Esophagus (tissue), 2 donors: Measurements from ENCODE around the gene HMCN2. TPM values are rescaled to one million over a fixed set of nuclear protein-coding genes. Genes with fewer than 3 reads are reported as not detected.

Experiments
- H3K27ac ChIP-seq, 2 donors: one replicate each; pipeline ENCODE4 v1.5.1; 2013; ENCODE audit warnings: low read depth in 2 of 2, mild to moderate bottlenecking in 2 of 2, inconsistent platforms in 1 of 2, low read length in 1 of 2, moderate library complexity in 1 of 2
- H3K27me3 ChIP-seq, 2 donors: one replicate each; pipeline ENCODE4 v1.6.1; 2013; ENCODE audit warnings: low read length in 2 of 2, control low read depth in 1 of 2, mild to moderate bottlenecking in 1 of 2; ENCODE audit not compliant: insufficient read depth in 2 of 2, control insufficient read depth in 1 of 2
- H3K36me3 ChIP-seq, 2 donors: one replicate each; pipeline ENCODE4 v1.6.1; 2013; ENCODE audit warnings: low read length in 1 of 2; ENCODE audit not compliant: control insufficient read depth in 2 of 2, insufficient read depth in 2 of 2
- H3K4me1 ChIP-seq, 2 donors: one replicate each; pipeline ENCODE4 v1.6.1; 2013; ENCODE audit warnings: low read length in 1 of 2; ENCODE audit not compliant: control insufficient read depth in 2 of 2, insufficient read depth in 2 of 2
- H3K4me3 ChIP-seq, 2 donors: one replicate each; pipeline ENCODE4 v1.5.1; 2013; ENCODE audit warnings: low read length in 2 of 2, mild to moderate bottlenecking in 2 of 2, low read depth in 1 of 2, moderate library complexity in 1 of 2
- H3K9me3 ChIP-seq, 2 donors: one replicate each; pipeline ENCODE4 v1.6.1; 2013; ENCODE audit warnings: mild to moderate bottlenecking in 2 of 2, low read depth in 1 of 2, low read length in 1 of 2, moderate library complexity in 1 of 2; ENCODE audit not compliant: control insufficient read depth in 2 of 2, insufficient read depth in 1 of 2
- WGBS, 2 donors: extraction: QIAGEN DNeasy Blood & Tissue Kit; methylation state at CpG; one replicate each; pipeline ENCODE4 v1.1.7; 2013; 5-methylcytosine and 5-hydroxymethylcytosine counted together
- polyA plus RNA-seq, 2 donors: library from polyadenylated mRNA; stranded (reverse); fragments of 200-250 nt; gene quantifications; one replicate each; pipeline ENCODE4 v1.2.3, GENCODE V29; 2013
- donor health status: healthy with polysubstance abuse.
- donor health status: Bipolar disorder and iron deficiency.

The HMCN2 gene
- polyA plus RNA-seq, 2 donors, result 4.1 to 4.8 TPM

- no peak overlapping the region for H3K4me3 ChIP-seq
- no peak overlapping the region for H3K27ac ChIP-seq
- H3K9me3 ChIP-seq, result peaks cover 0 to 4% of the 10 kb centered on the region in 2 donors
- WGBS, 2 donors, result 66 to 86% methylated on average over 3 of the region's 3 CpGs
- H3K4me1 ChIP-seq, result no peaks in the 10 kb centered on the region
- peaks cover 0 to 8% of the 10 kb centered on the region in 2 donors for H3K36me3 ChIP-seq
- no peaks in the 10 kb centered on the region for H3K27me3 ChIP-seq
Observed at GRCh38 chr9:130229759-130230158, 35.8 kb upstream of the HMCN2 start.

GRCh38 chr9:130230631-130231030 lies 34.9 kb upstream of the HMCN2 start:
- H3K9me3 ChIP-seq, result peaks cover 0 to 4% of the 10 kb centered on the region in 2 donors
- no peak overlapping the region for H3K27ac ChIP-seq
- no peaks in the 10 kb centered on the region for H3K27me3 ChIP-seq
- H3K36me3 ChIP-seq, result peaks cover 0 to 8% of the 10 kb centered on the region in 2 donors
- H3K4me1 ChIP-seq, result no peaks in the 10 kb centered on the region
- no peak overlapping the region for H3K4me3 ChIP-seq
- 28 to 63% methylated on average over 1 of the region's 1 CpG for WGBS, 2 donors

- Histone ChIP-seq H3K4me3 (no peak overlapping the region), H3K27me3 (no peaks in the 10 kb centered on the region), H3K9me3 (no peaks in the 10 kb centered on the region), H3K27ac (no peak overlapping the region), H3K36me3 (peaks cover 0 to 2% of the 10 kb centered on the region in 2 donors), H3K4me1 (peaks cover 4 to 5% of the 10 kb centered on the region in 2 donors)
- 73 to 80% methylated on average over 27 of the region's 27 CpGs for WGBS, 2 donors
Observed at GRCh38 chr9:130232899-130233586, 32.5 kb upstream of the HMCN2 start.

DNA sequence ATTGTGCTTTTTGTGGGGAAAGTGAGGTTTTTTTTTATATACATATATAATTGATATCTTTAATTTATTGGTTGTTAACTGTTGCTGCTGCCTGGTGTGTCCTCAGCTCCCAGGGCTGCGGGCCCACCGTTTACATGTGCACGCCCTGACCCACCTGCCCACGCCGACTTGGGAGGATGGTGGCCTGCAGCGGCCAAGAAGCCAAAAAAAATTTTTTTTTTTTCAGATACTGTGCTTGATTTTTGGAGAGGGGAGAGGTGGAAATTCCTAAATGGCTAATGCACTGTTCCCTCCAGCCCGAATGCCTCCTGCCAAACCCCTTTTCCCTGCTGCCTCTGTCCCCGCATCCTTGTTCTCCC lies 32.0 kb upstream of the HMCN2 start:
- Histone ChIP-seq H3K4me3 (no peak overlapping the region), H3K9me3 (no peaks in the 10 kb centered on the region), H3K4me1 (peaks cover 4 to 5% of the 10 kb centered on the region in 2 donors), H3K27me3 (no peaks in the 10 kb centered on the region), H3K36me3 (peaks cover 0 to 2% of the 10 kb centered on the region in 2 donors), H3K27ac (no peak overlapping the region)
- WGBS, 2 donors, result 87 to 91% methylated on average over 8 of the region's 8 CpGs

- Histone ChIP-seq H3K9me3 (no peaks in the 10 kb centered on the region), H3K27ac (peak overlapping the region in 1 of 2 donors; percentile 45), H3K4me1 (peaks cover 4 to 5% of the 10 kb centered on the region in 2 donors), H3K36me3 (peaks cover 0 to 2% of the 10 kb centered on the region in 2 donors), H3K27me3 (no peaks in the 10 kb centered on the region), H3K4me3 (no peak overlapping the region)
- 82% methylated on average over 26 of the region's 26 CpGs for WGBS, 2 donors
Observed at GRCh38 chr9:130234340-130235260, 31.0 kb upstream of the HMCN2 start.

- H3K27ac ChIP-seq, result peak overlapping the region in 1 of 2 donors; percentile 53
- H3K27me3 ChIP-seq, result no peaks in the 10 kb centered on the region
- peaks cover 0 to 2% of the 10 kb centered on the region in 2 donors for H3K36me3 ChIP-seq
- H3K4me1 ChIP-seq, result peaks cover 4 to 8% of the 10 kb centered on the region in 2 donors
- WGBS, 2 donors, result 37 to 38% methylated on average over 45 of the region's 45 CpGs
- no peaks in the 10 kb centered on the region for H3K9me3 ChIP-seq
- no peak overlapping the region for H3K4me3 ChIP-seq
Observed at GRCh38 chr9:130235558-130236435, 29.8 kb upstream of the HMCN2 start.

DNA sequence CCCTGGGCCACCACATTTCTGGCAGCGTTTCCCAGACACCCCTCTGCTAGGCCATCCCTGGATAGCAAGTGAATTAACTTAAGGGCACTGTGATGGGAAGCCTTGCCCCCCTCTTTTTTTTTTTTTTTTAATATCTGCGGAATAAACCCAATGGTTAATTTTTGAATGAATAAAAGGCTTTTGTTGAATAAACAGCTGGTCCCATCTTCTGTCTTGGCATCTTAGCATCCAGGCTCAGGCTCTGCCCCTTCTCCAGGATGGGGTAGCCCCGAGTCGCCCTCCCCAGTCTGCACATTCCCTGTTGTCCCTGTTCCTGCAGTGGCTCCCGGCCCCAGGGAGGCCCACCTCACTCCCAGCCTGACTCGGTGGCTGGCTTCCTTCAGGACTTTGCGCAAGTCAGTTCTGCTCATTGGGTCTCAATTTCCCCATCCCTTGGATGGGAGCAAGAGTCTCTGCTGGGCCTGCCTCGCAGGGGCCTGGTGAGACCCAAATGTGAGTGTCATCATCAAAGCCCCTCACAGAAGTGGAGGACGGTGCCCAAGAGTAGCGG lies 29.0 kb upstream of the HMCN2 start:
- Histone ChIP-seq H3K9me3 (no peaks in the 10 kb centered on the region), H3K27ac (peak overlapping the region; percentile 68 to 86), H3K27me3 (no peaks in the 10 kb centered on the region), H3K4me3 (no peak overlapping the region), H3K4me1 (peaks cover 4 to 8% of the 10 kb centered on the region in 2 donors), H3K36me3 (peaks cover 0 to 2% of the 10 kb centered on the region in 2 donors)
- 48 to 52% methylated on average over 10 of the region's 10 CpGs for WGBS, 2 donors

- H3K9me3 ChIP-seq, result no peaks in the 10 kb centered on the region
- WGBS, 2 donors, result 43 to 46% methylated on average over 11 of the region's 11 CpGs
- H3K4me3 ChIP-seq, result no peak overlapping the region
- peaks cover 4 to 8% of the 10 kb centered on the region in 2 donors for H3K4me1 ChIP-seq
- peak overlapping the region; percentile 68 to 86 for H3K27ac ChIP-seq
- H3K27me3 ChIP-seq, result no peaks in the 10 kb centered on the region
- H3K36me3 ChIP-seq, result peaks cover 0 to 2% of the 10 kb centered on the region in 2 donors
Observed at GRCh38 chr9:130237076-130237475, 28.5 kb upstream of the HMCN2 start.
